HG03196 (cell line): Measurements from ENCODE around the gene ZNF280A.
A peak's percentile ranks its signal among the peaks of the same experiment; 100 is the strongest.
"Not testable (repeated sequence)": the region's sequence is repeated elsewhere in the genome, so short reads cannot be mapped to it uniquely, and the experiment has no call there.

Source experiments
- ATAC-seq: cut with Tn5 transposase; IDR thresholded peaks from one replicate; pipeline ENCODE4 v1.9.1; 2021; ENCODE audit not compliant: unreplicated experiment

ZNF280A gene

GRCh38 chr22:22513619-22514018 lies 6.5 kb downstream of the ZNF280A start:
- ATAC-seq: no peak

- ATAC-seq: no peak
Observed at GRCh38 chr22:22512951-22513350, 7.1 kb downstream of the ZNF280A start.

- ATAC-seq: not testable (repeated sequence)
Observed at GRCh38 chr22:22510833-22511232, 9.2 kb downstream of the ZNF280A start.

- not testable (repeated sequence) for ATAC-seq
Observed at GRCh38 chr22:22509912-22510311, 10.2 kb downstream of the ZNF280A start.

- peak; percentile 77 for ATAC-seq
Observed at GRCh38 chr22:22508274-22509176, 11.5 kb downstream of the ZNF280A start, which contains the start of gene ZNF280B. TSS of gene ZNF280B (minus strand) at chr22:22508742. CDS start at chr22:22489398, 19,344 bp downstream.

- ATAC-seq: no peak
Observed at GRCh38 chr22:22507743-22508273, 12.3 kb downstream of the ZNF280A start.

GRCh38 chr22:22506736-22507135 lies 13.3 kb downstream of the ZNF280A start:
- ATAC-seq: no peak

GRCh38 chr22:22498267-22498666 lies 21.8 kb downstream of the ZNF280A start:
- no peak for ATAC-seq

GRCh38 chr22:22491589-22491988 lies 28.5 kb downstream of the ZNF280A start:
- not testable (repeated sequence) for ATAC-seq

- no peak for ATAC-seq
Observed at GRCh38 chr22:22488736-22489135, 31.3 kb downstream of the ZNF280A start.

- no peak for ATAC-seq
Observed at GRCh38 chr22:22487869-22488597, 32.0 kb downstream of the ZNF280A start.

- no peak for ATAC-seq
Observed at GRCh38 chr22:22487059-22487458, 33.0 kb downstream of the ZNF280A start.

GRCh38 chr22:22486132-22486899 lies 33.8 kb downstream of the ZNF280A start:
- ATAC-seq: no peak

GRCh38 chr22:22485524-22485923 lies 34.5 kb downstream of the ZNF280A start:
- no peak for ATAC-seq

- ATAC-seq: no peak
Observed at GRCh38 chr22:22484023-22484422, 36.0 kb downstream of the ZNF280A start.

GRCh38 chr22:22480940-22481339 lies 39.1 kb downstream of the ZNF280A start:
- ATAC-seq: no peak

- ATAC-seq: no peak
Observed at GRCh38 chr22:22479999-22480532, 40.0 kb downstream of the ZNF280A start.

GRCh38 chr22:22479116-22479515 lies 41.0 kb downstream of the ZNF280A start:
- no peak for ATAC-seq

- no peak for ATAC-seq
Observed at GRCh38 chr22:22478470-22478869, 41.6 kb downstream of the ZNF280A start.

GRCh38 chr22:22474733-22475132 lies 45.3 kb downstream of the ZNF280A start:
- ATAC-seq: no peak

GRCh38 chr22:22471104-22471503 lies 49.0 kb downstream of the ZNF280A start:
- ATAC-seq: not testable (repeated sequence)
